ENCODE data around the gene PCDHA1.

DNA sequence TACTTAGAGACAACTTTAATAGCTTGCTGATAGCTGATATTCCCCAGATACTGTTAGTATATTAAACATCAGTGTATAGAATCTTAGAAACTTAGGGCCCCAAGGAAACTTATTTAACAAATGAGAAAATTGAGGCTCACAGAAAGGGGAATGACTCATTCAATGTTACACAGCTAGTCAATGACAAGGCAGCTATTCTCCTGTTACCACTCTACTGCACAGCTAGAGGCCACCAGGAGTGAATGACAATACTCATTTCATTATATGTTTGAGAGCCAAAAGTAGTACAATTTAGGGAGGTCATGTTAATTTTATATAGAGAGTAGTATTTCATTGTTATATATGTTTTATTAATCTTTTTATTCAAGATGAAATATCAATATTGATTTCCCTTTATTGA is 232.0 kb downstream of the PCDHA1 start:
- TF ChIP-seq, protein P1, sequence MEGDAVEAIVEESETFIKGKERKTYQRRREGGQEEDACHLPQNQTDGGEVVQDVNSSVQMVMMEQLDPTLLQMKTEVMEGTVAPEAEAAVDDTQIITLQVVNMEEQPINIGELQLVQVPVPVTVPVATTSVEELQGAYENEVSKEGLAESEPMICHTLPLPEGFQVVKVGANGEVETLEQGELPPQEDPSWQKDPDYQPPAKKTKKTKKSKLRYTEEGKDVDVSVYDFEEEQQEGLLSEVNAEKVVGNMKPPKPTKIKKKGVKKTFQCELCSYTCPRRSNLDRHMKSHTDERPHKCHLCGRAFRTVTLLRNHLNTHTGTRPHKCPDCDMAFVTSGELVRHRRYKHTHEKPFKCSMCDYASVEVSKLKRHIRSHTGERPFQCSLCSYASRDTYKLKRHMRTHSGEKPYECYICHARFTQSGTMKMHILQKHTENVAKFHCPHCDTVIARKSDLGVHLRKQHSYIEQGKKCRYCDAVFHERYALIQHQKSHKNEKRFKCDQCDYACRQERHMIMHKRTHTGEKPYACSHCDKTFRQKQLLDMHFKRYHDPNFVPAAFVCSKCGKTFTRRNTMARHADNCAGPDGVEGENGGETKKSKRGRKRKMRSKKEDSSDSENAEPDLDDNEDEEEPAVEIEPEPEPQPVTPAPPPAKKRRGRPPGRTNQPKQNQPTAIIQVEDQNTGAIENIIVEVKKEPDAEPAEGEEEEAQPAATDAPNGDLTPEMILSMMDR (conservative IDR thresholded peaks at IDR 0.05; ENCODE audit: low read depth, low read length) = no peak
- no peak for TF ChIP-seq EZH2 (IDR thresholded peaks at IDR 0.05; ENCODE audit: borderline replicate concordance, low read depth, low read length, poor library complexity, severe bottlenecking)

Measured in A673 (cell line).